Activated CD4-positive, alpha-beta T cell treated with anti-CD3 and anti-CD28 coated beads, Interleukin-2, amount 10 ng/mL, durations not matched to agents 24 days and 14 days (primary cell): ENCODE results near the gene ATP9B. TPM values are rescaled to one million over a fixed set of nuclear protein-coding genes. Genes with fewer than 3 reads are reported as not detected.
A peak's percentile ranks its signal among the peaks of the same experiment; 100 is the strongest.

Experiments used
- DNase-seq: peaks from one replicate; pipeline ENCODE4 v3.0.0; 2022
- H3K27ac Mint-ChIP-seq: one replicate; pipeline ENCODE4 v1.8.0; 2022; ENCODE audit warnings: mild to moderate bottlenecking, mixed read lengths
- H3K27me3 Mint-ChIP-seq: one replicate; pipeline ENCODE4 v1.8.0; 2022; ENCODE audit warnings: mixed read lengths
- H3K36me3 Mint-ChIP-seq: one replicate; pipeline ENCODE4 v1.8.0; 2022; ENCODE audit warnings: low read depth, mild to moderate bottlenecking, mixed read lengths
- H3K4me1 Mint-ChIP-seq: one replicate; pipeline ENCODE4 v1.8.0; 2021; ENCODE audit warnings: mixed read lengths
- H3K4me3 Mint-ChIP-seq: one replicate; pipeline ENCODE4 v1.8.0; 2022; ENCODE audit warnings: mild to moderate bottlenecking, moderate library complexity, mixed read lengths
- H3K9me3 Mint-ChIP-seq: one replicate; pipeline ENCODE4 v1.8.0; 2021; ENCODE audit warnings: mixed read lengths
- intact Hi-C: fragments of 100-400 bp; cut with micrococcal nuclease; formaldehyde crosslinking; loops from one replicate; pipeline ENCODE4 v1.15.1; 2023
- total RNA-seq: library from RNA; stranded (reverse); gene quantifications from 2 replicates; pipeline ENCODE4 v1.2.3, GENCODE V29; 2022

The ATP9B gene
- total RNA-seq = 23.8 and 30.3 TPM in 2 replicates

GRCh38 chr18:79068937-79069716 lies at the start of gene ATP9B:
Gene ATP9B, plus strand, starts transcription at chr18:79069394. Its CDS starts 17 bp downstream, at chr18:79069411.
- H3K4me3 Mint-ChIP-seq = peak within 1 kb of the TSS; percentile 89
- peak within 1 kb of the TSS; percentile 99 for H3K27ac Mint-ChIP-seq
- peak; percentile 100 for DNase-seq
- peaks cover 35% of the 10 kb centered on the region for H3K36me3 Mint-ChIP-seq
- peaks cover 27% of the 10 kb centered on the region for H3K4me1 Mint-ChIP-seq
- intact Hi-C loops = loop anchor here (1.0 to 5.0 kb wide), 5 partner anchors 336 to 1038 kb away; partner anchors contain the start of genes ADNP2 and SLC66A2
- H3K27me3 Mint-ChIP-seq = peaks cover 19% of the 10 kb centered on the region
- H3K9me3 Mint-ChIP-seq = peaks cover 24% of the 10 kb centered on the region

GRCh38 chr18:79019881-79020280 lies 49.3 kb upstream of the ATP9B start:
- no peak overlapping the region for H3K27ac Mint-ChIP-seq
- no peaks in the 10 kb centered on the region for H3K36me3 Mint-ChIP-seq
- no peaks in the 10 kb centered on the region for H3K27me3 Mint-ChIP-seq
- intact Hi-C loops = no loop called here
- H3K4me3 Mint-ChIP-seq = no peak overlapping the region
- H3K9me3 Mint-ChIP-seq = no peaks in the 10 kb centered on the region
- peak; percentile 37 for DNase-seq
- no peaks in the 10 kb centered on the region for H3K4me1 Mint-ChIP-seq

- H3K4me1 Mint-ChIP-seq = no peaks in the 10 kb centered on the region
- intact Hi-C loops = no loop called here
- no peaks in the 10 kb centered on the region for H3K27me3 Mint-ChIP-seq
- no peak overlapping the region for H3K27ac Mint-ChIP-seq
- no peaks in the 10 kb centered on the region for H3K36me3 Mint-ChIP-seq
- DNase-seq = peak; percentile 23
- no peak overlapping the region for H3K4me3 Mint-ChIP-seq
- no peaks in the 10 kb centered on the region for H3K9me3 Mint-ChIP-seq
These were observed 46.6 kb upstream of the ATP9B start for GRCh38 chr18:79022603-79023002.

GRCh38 chr18:79026491-79026890 lies 42.7 kb upstream of the ATP9B start:
- Mint-ChIP-seq H3K27me3 (peaks cover 2% of the 10 kb centered on the region), H3K4me3 (no peak overlapping the region), H3K4me1 (no peaks in the 10 kb centered on the region), H3K9me3 (peaks cover 11% of the 10 kb centered on the region), H3K27ac (no peak overlapping the region), H3K36me3 (no peaks in the 10 kb centered on the region)
- intact Hi-C loops = no loop called here
- DNase-seq = peak; percentile 27

- Mint-ChIP-seq H3K4me1 (no peaks in the 10 kb centered on the region), H3K9me3 (peaks cover 15% of the 10 kb centered on the region), H3K27ac (no peak overlapping the region), H3K36me3 (no peaks in the 10 kb centered on the region), H3K27me3 (peaks cover 2% of the 10 kb centered on the region), H3K4me3 (no peak overlapping the region)
- intact Hi-C loops = no loop called here
- DNase-seq = peak; percentile 4
These were observed 38.5 kb upstream of the ATP9B start for GRCh38 chr18:79030680-79031079.

- Mint-ChIP-seq H3K4me1 (no peaks in the 10 kb centered on the region), H3K9me3 (peaks cover 6% of the 10 kb centered on the region), H3K4me3 (no peak overlapping the region), H3K36me3 (no peaks in the 10 kb centered on the region), H3K27me3 (no peaks in the 10 kb centered on the region), H3K27ac (no peak overlapping the region)
- intact Hi-C loops = no loop called here
- no peak for DNase-seq
These were observed 26.9 kb upstream of the ATP9B start for GRCh38 chr18:79042276-79042675.

- intact Hi-C loops = no loop called here
- Mint-ChIP-seq H3K4me1 (no peaks in the 10 kb centered on the region), H3K4me3 (no peak overlapping the region), H3K9me3 (peaks cover 6% of the 10 kb centered on the region), H3K36me3 (no peaks in the 10 kb centered on the region), H3K27me3 (no peaks in the 10 kb centered on the region), H3K27ac (no peak overlapping the region)
- DNase-seq = no peak
These were observed 25.9 kb upstream of the ATP9B start for GRCh38 chr18:79043288-79043687.

GRCh38 chr18:79046522-79046921 lies 22.7 kb upstream of the ATP9B start:
- Mint-ChIP-seq H3K36me3 (no peaks in the 10 kb centered on the region), H3K27ac (no peak overlapping the region), H3K4me1 (no peaks in the 10 kb centered on the region), H3K4me3 (no peak overlapping the region), H3K27me3 (no peaks in the 10 kb centered on the region), H3K9me3 (no peaks in the 10 kb centered on the region)
- intact Hi-C loops = no loop called here
- no peak for DNase-seq

GRCh38 chr18:79047556-79048244 lies 21.5 kb upstream of the ATP9B start:
- H3K4me1 Mint-ChIP-seq = no peaks in the 10 kb centered on the region
- no peak overlapping the region for H3K4me3 Mint-ChIP-seq
- H3K9me3 Mint-ChIP-seq = no peaks in the 10 kb centered on the region
- no peak for DNase-seq
- intact Hi-C loops = no loop called here
- H3K27me3 Mint-ChIP-seq = no peaks in the 10 kb centered on the region
- no peaks in the 10 kb centered on the region for H3K36me3 Mint-ChIP-seq
- H3K27ac Mint-ChIP-seq = no peak overlapping the region

- no peaks in the 10 kb centered on the region for H3K36me3 Mint-ChIP-seq
- intact Hi-C loops = no loop called here
- no peaks in the 10 kb centered on the region for H3K27me3 Mint-ChIP-seq
- no peaks in the 10 kb centered on the region for H3K9me3 Mint-ChIP-seq
- H3K4me1 Mint-ChIP-seq = no peaks in the 10 kb centered on the region
- H3K27ac Mint-ChIP-seq = no peak overlapping the region
- no peak overlapping the region for H3K4me3 Mint-ChIP-seq
- no peak for DNase-seq
These were observed 21.0 kb upstream of the ATP9B start for GRCh38 chr18:79048245-79048632.

- no peaks in the 10 kb centered on the region for H3K4me1 Mint-ChIP-seq
- no peak overlapping the region for H3K27ac Mint-ChIP-seq
- intact Hi-C loops = no loop called here
- peaks cover 2% of the 10 kb centered on the region for H3K27me3 Mint-ChIP-seq
- no peaks in the 10 kb centered on the region for H3K36me3 Mint-ChIP-seq
- no peak overlapping the region for H3K4me3 Mint-ChIP-seq
- DNase-seq = no peak
- H3K9me3 Mint-ChIP-seq = no peaks in the 10 kb centered on the region
These were observed 19.7 kb upstream of the ATP9B start for GRCh38 chr18:79049506-79049905.

GRCh38 chr18:79050005-79050404 lies 19.2 kb upstream of the ATP9B start:
- Mint-ChIP-seq H3K27me3 (peaks cover 6% of the 10 kb centered on the region), H3K36me3 (no peaks in the 10 kb centered on the region), H3K4me1 (no peaks in the 10 kb centered on the region), H3K4me3 (no peak overlapping the region), H3K27ac (no peak overlapping the region), H3K9me3 (no peaks in the 10 kb centered on the region)
- intact Hi-C loops = no loop called here
- no peak for DNase-seq

- peaks cover 10% of the 10 kb centered on the region for H3K27me3 Mint-ChIP-seq
- no peaks in the 10 kb centered on the region for H3K9me3 Mint-ChIP-seq
- no peak for DNase-seq
- no peak overlapping the region for H3K4me3 Mint-ChIP-seq
- H3K4me1 Mint-ChIP-seq = no peaks in the 10 kb centered on the region
- no peaks in the 10 kb centered on the region for H3K36me3 Mint-ChIP-seq
- intact Hi-C loops = no loop called here
- no peak overlapping the region for H3K27ac Mint-ChIP-seq
These were observed 12.3 kb upstream of the ATP9B start for GRCh38 chr18:79056827-79057367.

- H3K4me1 Mint-ChIP-seq = no peaks in the 10 kb centered on the region
- H3K27ac Mint-ChIP-seq = no peak overlapping the region
- DNase-seq = no peak
- H3K36me3 Mint-ChIP-seq = no peaks in the 10 kb centered on the region
- intact Hi-C loops = no loop called here
- no peak overlapping the region for H3K4me3 Mint-ChIP-seq
- H3K9me3 Mint-ChIP-seq = no peaks in the 10 kb centered on the region
- peaks cover 10% of the 10 kb centered on the region for H3K27me3 Mint-ChIP-seq
These were observed 11.2 kb upstream of the ATP9B start for GRCh38 chr18:79058007-79058406.
